Effector memory CD4-positive, alpha-beta T cell (primary cell): ENCODE results near the gene CD84.
A peak's percentile ranks its signal among the peaks of the same experiment; 100 is the strongest.
"Not testable (repeated sequence)": the region's sequence is repeated elsewhere in the genome, so short reads cannot be mapped to it uniquely, and the experiment has no call there.

Experiments used
- DNase-seq, 3 donors: peaks; one replicate each; pipeline ENCODE4 v3.0.0-alpha.2; 2020
- H3K27ac ChIP-seq: 2 replicates; pipeline ENCODE4 v1.7.0; 2013; ENCODE audit warnings: mild to moderate bottlenecking, low read length, moderate library complexity; ENCODE audit not compliant: insufficient read depth, poor library complexity, severe bottlenecking
- H3K27me3 ChIP-seq: replicated peaks from 2 replicates; pipeline ENCODE4 v1.7.0; 2013; ENCODE audit warnings: mild to moderate bottlenecking, low read length; ENCODE audit not compliant: insufficient read depth, control insufficient read depth, poor library complexity, severe bottlenecking
- H3K36me3 ChIP-seq: 2 replicates; pipeline ENCODE4 v1.7.0; 2013; ENCODE audit warnings: mild to moderate bottlenecking, low read length, moderate library complexity; ENCODE audit not compliant: control insufficient read depth, insufficient read depth
- H3K4me1 ChIP-seq: 2 replicates; pipeline ENCODE4 v1.7.0; 2013; ENCODE audit warnings: low read length, mild to moderate bottlenecking; ENCODE audit not compliant: control insufficient read depth, insufficient read depth, poor library complexity, severe bottlenecking
- H3K4me3 ChIP-seq: 2 replicates; pipeline ENCODE4 v1.7.0; 2013; ENCODE audit warnings: low read length, low read depth, mild to moderate bottlenecking; ENCODE audit not compliant: insufficient read depth, poor library complexity, severe bottlenecking
- H3K9me3 ChIP-seq: 2 replicates; pipeline ENCODE4 v1.7.0; 2013; ENCODE audit warnings: mild to moderate bottlenecking, low read length, moderate library complexity; ENCODE audit not compliant: control insufficient read depth

CD84 gene

DNA sequence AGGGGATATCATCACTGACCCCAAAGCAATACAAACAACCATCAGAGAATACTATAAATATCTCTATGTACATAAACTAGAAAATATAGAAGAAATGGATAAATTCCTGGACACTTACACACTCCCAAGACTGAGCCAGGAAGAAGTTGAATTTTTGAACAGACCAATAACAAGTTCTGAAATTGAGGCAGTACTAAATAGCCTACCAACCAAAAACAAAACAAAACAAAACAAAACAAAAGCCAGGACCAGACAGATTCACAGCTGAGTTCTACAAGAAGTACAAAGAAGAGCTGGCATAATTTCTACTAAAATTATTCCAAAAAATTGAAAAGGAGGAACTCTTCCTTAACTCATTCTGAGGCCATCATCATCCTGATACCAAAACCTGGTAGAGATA is 18.5 kb downstream of the CD84 start:
- DNase-seq = no peak
- peaks cover 20% of the 10 kb centered on the region for H3K4me1 ChIP-seq
- peak overlapping the region; percentile 9 for H3K4me3 ChIP-seq
- no peaks in the 10 kb centered on the region for H3K9me3 ChIP-seq
- no peaks in the 10 kb centered on the region for H3K27me3 ChIP-seq
- peak overlapping the region; percentile 58 for H3K27ac ChIP-seq
- H3K36me3 ChIP-seq = peaks cover 10% of the 10 kb centered on the region

DNA sequence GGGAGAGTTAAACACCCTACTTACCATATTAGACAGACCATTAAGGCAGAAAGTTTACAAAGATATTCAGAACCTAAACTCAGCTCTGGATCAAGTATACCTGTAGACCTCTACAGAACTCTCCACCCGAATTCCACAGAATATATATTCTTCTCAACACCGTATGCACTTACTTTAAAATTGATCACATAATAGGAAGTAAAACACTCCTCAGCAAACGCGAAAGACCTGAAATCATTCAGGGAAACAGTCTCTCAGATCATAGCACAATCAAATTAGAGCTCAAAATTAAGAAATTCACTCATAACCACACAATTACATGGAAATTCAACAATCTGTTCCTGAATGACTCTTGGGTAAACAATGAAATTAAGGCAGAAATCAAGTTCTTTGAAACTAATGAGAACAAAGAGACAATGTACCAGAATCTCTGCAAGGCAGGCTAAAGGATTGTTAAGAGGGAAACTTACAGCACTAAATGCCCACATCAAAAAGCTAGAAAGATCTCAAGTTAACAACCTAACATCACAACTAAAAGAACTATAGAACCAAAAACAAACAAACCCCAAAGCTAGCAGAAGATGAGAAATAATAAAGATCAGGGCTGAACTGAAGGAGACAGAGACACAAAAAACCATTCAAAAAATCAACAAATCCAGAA is 19.1 kb downstream of the CD84 start:
- Histone ChIP-seq H3K27ac (peak overlapping the region; percentile 58), H3K4me1 (peaks cover 14% of the 10 kb centered on the region), H3K4me3 (peak overlapping the region; percentile 16)

DNA sequence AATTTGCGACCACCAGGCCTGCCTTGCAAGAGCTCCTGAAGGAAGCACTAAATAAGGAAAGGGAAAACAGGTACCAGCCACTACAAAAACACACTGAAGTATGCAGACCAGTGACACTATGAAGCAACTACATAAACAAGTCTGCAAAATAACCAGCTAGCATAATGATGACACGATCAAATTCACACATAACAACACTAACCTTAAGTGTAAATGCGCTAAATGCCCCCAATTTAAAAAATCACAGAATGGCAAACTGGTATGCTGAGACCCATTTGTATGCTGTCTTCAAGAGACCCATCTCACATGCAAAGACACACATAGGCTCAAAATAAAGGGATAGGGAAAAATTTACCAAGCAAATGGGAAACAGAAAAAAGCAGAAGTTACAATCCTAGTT is 19.9 kb downstream of the CD84 start:
- Histone ChIP-seq H3K4me3 (peak overlapping the region; percentile 16), H3K4me1 (peaks cover 14% of the 10 kb centered on the region), H3K27ac (peak overlapping the region; percentile 58)
- not testable (repeated sequence) for DNase-seq, H3K27me3 ChIP-seq, H3K36me3 ChIP-seq, H3K9me3 ChIP-seq

More for the DNA sequence above, 19.1 kb downstream of the CD84 start:
- Histone ChIP-seq H3K9me3 (no peaks in the 10 kb centered on the region), H3K27me3 (no peaks in the 10 kb centered on the region), H3K36me3 (peaks cover 10% of the 10 kb centered on the region)
- no peak for DNase-seq

DNA sequence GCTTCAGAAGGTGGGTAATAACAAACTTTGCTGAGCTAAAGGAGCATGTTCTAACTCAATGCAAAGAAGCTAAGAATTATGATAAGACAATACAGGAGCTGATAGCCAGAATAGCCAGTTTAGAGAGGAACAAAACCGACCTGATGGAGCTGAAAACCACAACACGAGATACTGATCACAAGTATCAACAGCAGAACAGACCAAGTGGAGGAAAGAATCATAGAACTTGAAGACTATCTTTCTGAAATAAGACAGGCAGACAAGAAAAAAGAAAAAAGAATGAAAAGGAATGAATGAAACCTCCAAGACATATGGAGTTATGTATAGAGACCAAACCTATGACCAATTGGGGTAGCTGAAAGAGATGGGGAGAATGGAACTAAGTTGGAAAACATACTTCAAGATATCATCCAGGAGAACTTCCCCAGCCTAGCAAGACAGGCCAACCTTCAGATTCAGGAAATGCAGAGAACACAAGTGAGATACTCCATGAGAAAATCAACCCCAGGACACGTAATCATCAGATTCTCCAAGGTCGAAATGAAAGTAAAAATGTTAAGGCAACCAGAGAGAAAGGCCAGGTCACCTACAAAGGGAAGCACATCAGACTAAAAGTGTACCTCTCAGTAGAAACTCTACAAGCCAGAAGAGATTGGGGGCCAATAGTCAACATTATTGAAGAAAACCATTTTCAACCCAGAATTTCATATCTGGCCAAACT is 20.5 kb downstream of the CD84 start:
- DNase-seq = no peak
- H3K4me1 ChIP-seq = peaks cover 14% of the 10 kb centered on the region
- H3K4me3 ChIP-seq = peak overlapping the region; percentile 16
- H3K36me3 ChIP-seq = peaks cover 7% of the 10 kb centered on the region
- H3K27me3 ChIP-seq = no peaks in the 10 kb centered on the region
- peak overlapping the region; percentile 58 for H3K27ac ChIP-seq
- H3K9me3 ChIP-seq = no peaks in the 10 kb centered on the region

DNA sequence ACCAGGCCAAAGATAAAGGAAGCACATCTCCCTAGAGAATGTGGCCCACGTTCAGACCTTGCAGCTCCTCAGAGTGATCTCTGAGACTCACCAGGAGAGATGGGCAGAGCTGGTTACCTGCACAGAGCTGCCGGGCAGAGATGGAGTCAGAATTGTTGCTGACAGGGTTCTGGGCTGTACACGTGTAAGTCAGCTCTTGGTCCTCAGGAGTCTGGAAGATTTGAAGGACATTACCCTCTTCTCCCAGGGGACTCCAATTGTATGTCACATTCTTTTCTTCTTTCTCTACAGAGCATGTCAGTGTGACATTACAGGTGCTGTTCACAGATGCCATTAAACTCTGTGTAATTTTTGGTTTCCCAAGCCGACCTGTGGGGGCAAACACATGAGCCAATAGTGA is 25.5 kb downstream of the CD84 start:
- H3K4me3 ChIP-seq = no peak overlapping the region
- peaks cover 50% of the 10 kb centered on the region for H3K36me3 ChIP-seq
- no peaks in the 10 kb centered on the region for H3K9me3 ChIP-seq
- H3K27ac ChIP-seq = no peak overlapping the region
- no peak for DNase-seq
- peaks cover 10% of the 10 kb centered on the region for H3K4me1 ChIP-seq
- H3K27me3 ChIP-seq = no peaks in the 10 kb centered on the region

DNA sequence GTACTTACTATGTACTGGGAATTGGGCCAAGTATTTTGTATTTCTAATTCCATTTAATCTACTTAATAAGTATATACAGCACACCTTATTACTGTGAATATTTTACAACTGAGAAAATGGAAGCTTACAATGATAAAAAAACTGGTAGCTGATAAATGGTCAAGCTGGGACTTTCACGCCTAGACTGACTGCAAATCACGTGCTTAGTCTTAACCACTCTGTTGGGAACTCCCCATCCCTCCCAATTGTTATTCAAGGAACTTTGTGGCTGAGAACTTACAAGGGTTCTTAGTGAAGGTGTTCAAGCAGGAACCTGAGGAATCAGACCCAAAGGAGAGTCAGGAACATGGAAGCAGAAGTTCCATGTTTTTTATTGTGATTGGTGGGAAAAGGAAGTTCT is 26.9 kb downstream of the CD84 start:
- no peak overlapping the region for H3K27ac ChIP-seq
- H3K27me3 ChIP-seq = no peaks in the 10 kb centered on the region
- no peak overlapping the region for H3K4me3 ChIP-seq
- H3K4me1 ChIP-seq = peaks cover 3% of the 10 kb centered on the region
- H3K9me3 ChIP-seq = no peaks in the 10 kb centered on the region
- DNase-seq = no peak
- peaks cover 59% of the 10 kb centered on the region for H3K36me3 ChIP-seq

DNA sequence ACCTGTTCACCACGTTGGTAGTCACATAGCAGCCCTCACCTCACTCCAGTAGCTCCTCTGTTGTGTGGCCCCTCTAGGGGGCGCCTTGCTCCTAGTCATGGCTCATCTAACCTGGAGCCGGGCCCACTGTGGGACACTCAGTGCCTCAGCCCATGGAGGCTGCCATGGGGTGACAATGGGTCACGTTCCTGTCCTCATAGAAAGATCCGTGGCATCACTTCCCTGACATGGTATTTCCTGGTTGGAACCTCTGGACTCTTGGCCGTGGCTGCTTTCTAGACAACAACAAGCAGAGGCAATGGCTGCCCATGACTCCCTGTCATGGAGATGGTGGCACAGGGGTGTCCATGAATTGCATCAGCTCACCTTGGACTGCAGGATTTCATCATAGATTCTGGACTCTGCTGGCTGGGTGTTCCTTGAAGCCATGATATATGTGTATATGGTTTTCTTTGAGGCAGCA is 28.7 kb downstream of the CD84 start:
- DNase-seq = no peak
- peaks cover 3% of the 10 kb centered on the region for H3K4me1 ChIP-seq
- no peaks in the 10 kb centered on the region for H3K27me3 ChIP-seq
- H3K27ac ChIP-seq = no peak overlapping the region
- no peaks in the 10 kb centered on the region for H3K9me3 ChIP-seq
- no peak overlapping the region for H3K4me3 ChIP-seq
- peaks cover 64% of the 10 kb centered on the region for H3K36me3 ChIP-seq

DNA sequence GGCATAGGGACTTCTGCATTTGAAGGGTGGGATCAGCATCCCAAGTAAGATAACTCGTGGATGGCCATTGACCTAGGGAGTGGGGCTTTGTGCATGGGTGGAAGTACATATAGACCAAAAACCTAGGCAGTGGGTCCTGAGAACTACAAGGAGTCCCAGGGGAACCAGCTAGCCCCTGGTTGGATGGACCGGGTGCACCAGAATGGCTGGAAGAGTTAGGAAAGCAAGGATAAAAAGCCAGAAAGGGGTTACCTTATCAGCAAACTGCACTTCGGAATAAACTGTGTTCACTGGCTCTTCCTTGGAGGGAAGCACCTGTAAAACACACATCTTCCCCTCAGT is 29.7 kb downstream of the CD84 start:
- H3K36me3 ChIP-seq = peaks cover 64% of the 10 kb centered on the region
- no peak overlapping the region for H3K4me3 ChIP-seq
- peaks cover 9% of the 10 kb centered on the region for H3K4me1 ChIP-seq
- H3K27me3 ChIP-seq = no peaks in the 10 kb centered on the region
- no peaks in the 10 kb centered on the region for H3K9me3 ChIP-seq
- no peak overlapping the region for H3K27ac ChIP-seq
- DNase-seq = no peak

DNA sequence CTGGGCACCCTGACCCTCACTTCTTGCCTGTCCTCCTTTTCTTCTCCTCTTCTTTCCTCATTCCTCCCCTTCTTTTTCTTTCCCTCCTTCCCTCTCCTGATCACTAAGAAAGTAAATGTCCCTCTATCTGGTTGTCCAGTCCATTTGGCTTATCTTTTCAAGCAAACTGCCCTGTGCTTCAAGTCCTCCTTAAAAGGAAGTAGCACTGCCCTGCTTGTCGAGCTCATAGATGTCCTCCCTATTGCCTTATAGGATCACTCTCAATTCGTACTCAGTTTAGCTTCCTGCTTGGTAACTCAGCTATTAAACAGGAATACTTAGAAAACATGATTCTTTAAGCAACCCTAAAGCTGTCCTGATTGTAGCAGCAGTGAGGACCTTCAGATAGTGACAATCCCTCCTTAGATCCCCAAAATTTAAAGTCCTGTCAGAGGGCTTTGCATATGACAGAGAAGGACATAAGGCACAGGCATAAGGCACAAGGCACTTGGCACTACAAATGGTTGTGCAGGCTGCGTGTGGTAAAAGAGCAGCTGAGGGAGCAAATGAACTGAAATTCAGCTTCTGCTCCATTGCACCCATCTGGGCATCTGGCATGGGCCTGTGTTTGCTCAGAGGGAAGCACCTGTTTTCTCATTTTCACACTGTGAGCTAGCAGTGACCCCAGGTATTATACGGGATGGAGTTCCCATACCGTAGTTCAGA is 30.2 kb downstream of the CD84 start:
- peaks cover 64% of the 10 kb centered on the region for H3K36me3 ChIP-seq
- H3K9me3 ChIP-seq = no peaks in the 10 kb centered on the region
- H3K4me3 ChIP-seq = no peak overlapping the region
- DNase-seq = no peak
- no peaks in the 10 kb centered on the region for H3K27me3 ChIP-seq
- H3K27ac ChIP-seq = no peak overlapping the region
- H3K4me1 ChIP-seq = peaks cover 12% of the 10 kb centered on the region

DNA sequence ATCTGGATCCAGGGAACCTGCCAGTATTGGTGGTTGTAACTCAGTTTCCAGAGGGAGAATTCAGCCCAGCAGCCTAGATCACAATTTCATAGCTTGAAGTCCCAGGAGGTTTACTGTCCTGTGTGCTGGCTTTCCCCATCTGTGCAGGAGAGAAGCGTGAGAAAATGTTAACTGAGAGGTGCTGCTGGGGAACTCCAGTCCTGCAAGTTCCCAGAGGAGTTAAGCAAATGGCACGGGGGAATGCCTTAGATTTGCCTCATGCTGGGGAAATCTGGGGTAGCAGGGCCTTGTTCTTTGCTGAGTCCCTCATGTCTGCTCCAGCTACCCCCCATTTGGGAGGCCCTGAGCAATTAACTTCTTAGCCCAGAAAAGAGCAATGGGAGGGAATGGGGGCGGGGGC is 31.1 kb downstream of the CD84 start:
- no peak for DNase-seq
- no peaks in the 10 kb centered on the region for H3K27me3 ChIP-seq
- H3K4me3 ChIP-seq = no peak overlapping the region
- peaks cover 12% of the 10 kb centered on the region for H3K4me1 ChIP-seq
- no peak overlapping the region for H3K27ac ChIP-seq
- peaks cover 58% of the 10 kb centered on the region for H3K36me3 ChIP-seq
- no peaks in the 10 kb centered on the region for H3K9me3 ChIP-seq
